Keratinocyte (primary cell): Measurements from ENCODE around the gene HRC. TPM values are rescaled to one million over a fixed set of nuclear protein-coding genes. Genes with fewer than 3 reads are reported as not detected.
"Not testable (repeated sequence)": the region's sequence is repeated elsewhere in the genome, so short reads cannot be mapped to it uniquely, and the experiment has no call there.

Experiments used
- DNase-seq: peaks from one replicate; pipeline ENCODE4 v3.0.0-alpha.2; 2011; ENCODE audit warnings: low read depth, missing footprints, low spot score
- FAIRE-seq: peaks from 2 replicates; lab custom pipeline; 2011; peaks lifted over from hg19 to GRCh38; lab: Jason Lieb, UNC
- H2AFZ ChIP-seq: 2 replicates; pipeline ENCODE4 v1.6.0; 2012; ENCODE audit warnings: low read length, control low read depth, inconsistent platforms; ENCODE audit not compliant: control insufficient read depth
- H3K27ac ChIP-seq: 2 replicates; pipeline ENCODE4 v1.5.1; 2011; ENCODE audit warnings: low read length; ENCODE audit not compliant: control insufficient read depth, insufficient read depth
- H3K27me3 ChIP-seq: 3 replicates; pipeline ENCODE4 v1.6.0; 2011; ENCODE audit warnings: low read length; ENCODE audit not compliant: control insufficient read depth, insufficient read depth; ENCODE audit errors: extremely low read depth
- H3K36me3 ChIP-seq, 2 experiments: 2 replicates in 1 of 2; 3 replicates in 1 of 2; pipeline ENCODE4 v1.5.1; 2011; ENCODE audit warnings: low read length in 2 of 2, mild to moderate bottlenecking in 1 of 2; ENCODE audit not compliant: control insufficient read depth in 2 of 2, insufficient read depth in 2 of 2; ENCODE audit errors: extremely low read depth in 1 of 2
- H3K4me1 ChIP-seq: 3 replicates; pipeline ENCODE4 v1.5.1; 2011; ENCODE audit warnings: low read length; ENCODE audit not compliant: control insufficient read depth, insufficient read depth; ENCODE audit errors: extremely low read depth
- H3K4me2 ChIP-seq: 3 replicates; pipeline ENCODE4 v1.6.0; 2011; ENCODE audit warnings: low read depth, low read length; ENCODE audit not compliant: control insufficient read depth, insufficient read depth; ENCODE audit errors: extremely low read depth
- H3K4me3 ChIP-seq, 3 experiments: fragments of 200-600 bp in 1 of 3; sonication (generic) in 1 of 3; 2 replicates in 2 of 3; 3 replicates in 1 of 3; pipeline ENCODE4 v1.5.1; 2011 to 2016; ENCODE audit warnings: low read length in 3 of 3, mild to moderate bottlenecking in 3 of 3, control low read depth in 2 of 3, inconsistent platforms in 1 of 3, low read depth in 1 of 3, mixed read lengths in 1 of 3, mixed run types in 1 of 3, moderate library complexity in 1 of 3; ENCODE audit not compliant: control insufficient read depth in 2 of 3, insufficient read depth in 2 of 3; ENCODE audit errors: extremely low read depth in 1 of 3
- H3K79me2 ChIP-seq: 2 replicates; pipeline ENCODE4 v1.6.0; 2012; ENCODE audit warnings: low read length; ENCODE audit not compliant: control insufficient read depth, insufficient read depth
- H3K9ac ChIP-seq: 3 replicates; pipeline ENCODE4 v1.6.0; 2011; ENCODE audit warnings: low read length; ENCODE audit not compliant: control insufficient read depth, insufficient read depth; ENCODE audit errors: extremely low read depth
- H3K9me1 ChIP-seq: 3 replicates; pipeline ENCODE4 v1.6.0; 2011; ENCODE audit warnings: low read length; ENCODE audit not compliant: control insufficient read depth, insufficient read depth; ENCODE audit errors: extremely low read depth
- H3K9me3 ChIP-seq: 2 replicates; pipeline ENCODE4 v1.5.1; 2012; ENCODE audit warnings: low read depth, low read length; ENCODE audit not compliant: control insufficient read depth
- H4K20me1 ChIP-seq: 3 replicates; pipeline ENCODE4 v1.6.0; 2011; ENCODE audit warnings: low read length; ENCODE audit not compliant: control insufficient read depth, insufficient read depth; ENCODE audit errors: extremely low read depth
- EZH2 ChIP-seq: IDR thresholded peaks from one replicate; pipeline ENCODE4 v1.6.1; 2012; ENCODE audit warnings: inconsistent platforms, mild to moderate bottlenecking, low read length, moderate library complexity
- dilution Hi-C: fragments of 300-500 bp; cut with MboI; formaldehyde crosslinking; loops from one replicate; pipeline ENCODE4 v1.7.0; 2020; ENCODE audit warnings: low sequenced_read_pairs; ENCODE audit not compliant: extremely low pct_ligation_motif_present
- polyA plus RNA-seq, 5 experiments: library from polyadenylated mRNA; depleted of rRNA in 3 of 5; stranded (reverse) in 3 of 5; stranded (forward) in 1 of 5; unstranded in 1 of 5; fragments of >200 nt; gene quantifications; 1 replicate in 1 of 5; 2 replicates in 3 of 5; 3 replicates in 1 of 5; pipeline versions ENCODE4 v1.2.1 to v1.2.3, GENCODE V29; 2011 to 2012; ENCODE audit warnings: missing spikeins in 2 of 5, low read depth in 1 of 5, low replicate concordance in 1 of 5
- TF ChIP-seq, protein P1 (sequence below), 3 experiments: IDR thresholded peaks in 1 of 3; conservative IDR thresholded peaks in 1 of 3; optimal IDR thresholded peaks in 1 of 3; 2 replicates in 2 of 3; 3 replicates in 1 of 3; pipeline versions ENCODE3 to v1.5.1; 2011; ENCODE audit warnings: low read length in 3 of 3, mild to moderate bottlenecking in 3 of 3, moderate library complexity in 2 of 3, control low read depth in 1 of 3, inconsistent platforms in 1 of 3; ENCODE audit not compliant: insufficient read depth in 2 of 3; ENCODE audit errors: extremely low read depth in 1 of 3

Gene HRC
- polyA plus RNA-seq, 1 donor (not counting 4 experiments of a cell fraction or from before 2014, with no cell fraction given): 0.08 TPM

DNA sequence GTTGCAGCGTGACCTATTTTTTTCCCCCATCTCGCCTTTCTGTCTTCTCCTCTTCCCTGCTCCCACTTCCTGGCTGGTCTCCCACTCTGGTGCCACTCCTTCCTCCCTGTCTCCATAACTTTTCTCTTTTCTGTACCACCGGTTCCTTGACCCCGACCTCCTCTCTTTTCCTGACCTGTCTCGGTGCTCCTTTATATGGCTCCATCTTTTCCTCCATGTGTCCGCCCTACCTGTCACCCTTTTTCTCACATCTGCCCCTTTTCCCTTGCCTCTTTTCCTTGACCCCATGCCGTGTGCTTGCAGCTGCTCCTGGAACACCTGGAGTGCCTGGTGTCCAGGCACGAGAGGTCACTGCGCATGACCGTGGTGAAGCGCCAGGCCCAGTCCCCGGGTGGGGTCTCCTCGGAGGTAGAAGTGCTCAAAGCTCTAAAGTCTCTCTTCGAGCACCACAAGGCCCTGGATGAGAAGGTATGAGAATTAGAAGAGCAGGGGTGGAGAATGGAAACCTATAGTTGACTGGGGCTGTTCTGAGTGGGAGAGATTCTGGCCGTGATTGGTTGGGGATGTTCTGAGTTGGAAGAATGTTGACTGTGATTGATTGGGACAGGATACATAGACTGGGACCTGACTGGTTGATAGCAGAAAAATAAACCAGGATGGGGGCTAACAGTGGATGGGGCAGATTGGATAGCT is 26.5 kb downstream of the HRC start:
- Histone ChIP-seq H3K79me2 (no peaks in the 10 kb centered on the region), H3K4me2 (peak overlapping the region; percentile 33), H3K36me3 (no peaks in the 10 kb centered on the region), H3K4me3 (peak overlapping the region in 1 of 3 experiments; percentile 37), H3K27ac (no peak overlapping the region), H3K27me3 (no peaks in the 10 kb centered on the region), H3K4me1 (peaks cover 4% of the 10 kb centered on the region), H2AFZ (no peak overlapping the region), H3K9me3 (no peaks in the 10 kb centered on the region), H4K20me1 (no peaks in the 10 kb centered on the region), H3K9ac (no peak overlapping the region), H3K9me1 (no peaks in the 10 kb centered on the region)
- TF ChIP-seq, protein P1, sequence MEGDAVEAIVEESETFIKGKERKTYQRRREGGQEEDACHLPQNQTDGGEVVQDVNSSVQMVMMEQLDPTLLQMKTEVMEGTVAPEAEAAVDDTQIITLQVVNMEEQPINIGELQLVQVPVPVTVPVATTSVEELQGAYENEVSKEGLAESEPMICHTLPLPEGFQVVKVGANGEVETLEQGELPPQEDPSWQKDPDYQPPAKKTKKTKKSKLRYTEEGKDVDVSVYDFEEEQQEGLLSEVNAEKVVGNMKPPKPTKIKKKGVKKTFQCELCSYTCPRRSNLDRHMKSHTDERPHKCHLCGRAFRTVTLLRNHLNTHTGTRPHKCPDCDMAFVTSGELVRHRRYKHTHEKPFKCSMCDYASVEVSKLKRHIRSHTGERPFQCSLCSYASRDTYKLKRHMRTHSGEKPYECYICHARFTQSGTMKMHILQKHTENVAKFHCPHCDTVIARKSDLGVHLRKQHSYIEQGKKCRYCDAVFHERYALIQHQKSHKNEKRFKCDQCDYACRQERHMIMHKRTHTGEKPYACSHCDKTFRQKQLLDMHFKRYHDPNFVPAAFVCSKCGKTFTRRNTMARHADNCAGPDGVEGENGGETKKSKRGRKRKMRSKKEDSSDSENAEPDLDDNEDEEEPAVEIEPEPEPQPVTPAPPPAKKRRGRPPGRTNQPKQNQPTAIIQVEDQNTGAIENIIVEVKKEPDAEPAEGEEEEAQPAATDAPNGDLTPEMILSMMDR (optimal IDR thresholded peaks at IDR 0.05 in 1 of 3, IDR thresholded peaks at IDR 0.05 in 1 of 3, conservative IDR thresholded peaks at IDR 0.05 in 1 of 3; ENCODE audit: extremely low read depth in 1 of 3, insufficient read depth in 2 of 3, low read length in 3 of 3): no peak
- no peak for TF ChIP-seq EZH2
- DNase-seq (no peak), FAIRE-seq (no peak)
- dilution Hi-C loops: no loop called here

DNA sequence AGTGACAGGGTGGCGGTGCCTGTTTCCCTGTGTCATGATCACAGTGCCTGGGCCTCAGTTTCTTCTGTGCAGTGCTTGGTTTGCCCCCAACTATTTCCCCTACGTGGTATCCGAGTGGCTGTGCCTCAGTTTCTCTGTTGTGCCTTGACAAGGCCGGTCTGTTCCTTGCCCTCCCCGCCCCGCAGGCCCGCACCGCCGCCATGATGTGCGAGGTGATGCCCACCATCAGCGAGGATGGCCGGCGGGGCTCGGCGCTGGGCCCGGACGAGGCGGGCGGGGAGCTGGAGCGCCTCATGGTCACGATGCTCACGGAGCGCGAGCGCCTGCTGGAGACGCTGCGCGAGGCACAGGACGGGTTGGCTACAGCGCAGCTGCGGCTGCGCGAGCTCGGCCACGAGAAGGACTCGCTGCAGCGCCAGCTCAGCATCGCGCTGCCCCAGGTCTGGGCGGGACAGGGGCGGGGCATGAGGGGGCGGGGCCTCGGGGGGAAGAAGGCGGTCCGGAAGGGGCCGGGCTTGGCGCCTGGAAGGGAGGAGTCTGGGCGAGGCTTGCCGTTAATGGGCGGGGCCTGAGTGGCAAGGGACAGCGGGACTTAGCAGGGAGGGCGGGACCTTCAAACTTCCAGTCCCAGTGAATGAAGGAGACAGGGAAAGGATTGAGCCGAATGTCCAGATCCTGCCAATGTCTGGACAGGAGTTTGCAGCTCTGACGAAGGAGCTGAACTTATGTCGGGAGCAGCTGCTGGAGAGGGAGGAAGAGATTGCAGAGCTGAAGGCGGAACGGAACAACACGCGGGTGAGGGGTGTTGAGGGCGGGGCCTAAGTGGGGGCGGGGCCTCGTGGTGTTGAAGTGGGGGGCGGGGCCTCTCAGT is 27.3 kb downstream of the HRC start:
- Histone ChIP-seq H3K4me2 (peak overlapping the region; percentile 84), H3K79me2 (no peaks in the 10 kb centered on the region), H3K4me3 (peak overlapping the region; percentile 37 to 73 (median 53)), H3K4me1 (peaks cover 4% of the 10 kb centered on the region), H3K9me3 (no peaks in the 10 kb centered on the region), H4K20me1 (no peaks in the 10 kb centered on the region), H2AFZ (peak overlapping the region; percentile 99), H3K36me3 (no peaks in the 10 kb centered on the region), H3K27me3 (no peaks in the 10 kb centered on the region), H3K9me1 (no peaks in the 10 kb centered on the region), H3K9ac (peak overlapping the region; percentile 22), H3K27ac (no peak overlapping the region)
- dilution Hi-C loops: no loop called here
- DNase-seq: peak; percentile 90
- FAIRE-seq: peak; percentile 5
- no peak for TF ChIP-seq EZH2
- TF ChIP-seq, protein P1 (optimal IDR thresholded peaks at IDR 0.05 in 1 of 3, IDR thresholded peaks at IDR 0.05 in 1 of 3, conservative IDR thresholded peaks at IDR 0.05 in 1 of 3; ENCODE audit: extremely low read depth in 1 of 3, insufficient read depth in 2 of 3, low read length in 3 of 3): peak in 2 of 3 experiments; percentile 22 to 37

DNA sequence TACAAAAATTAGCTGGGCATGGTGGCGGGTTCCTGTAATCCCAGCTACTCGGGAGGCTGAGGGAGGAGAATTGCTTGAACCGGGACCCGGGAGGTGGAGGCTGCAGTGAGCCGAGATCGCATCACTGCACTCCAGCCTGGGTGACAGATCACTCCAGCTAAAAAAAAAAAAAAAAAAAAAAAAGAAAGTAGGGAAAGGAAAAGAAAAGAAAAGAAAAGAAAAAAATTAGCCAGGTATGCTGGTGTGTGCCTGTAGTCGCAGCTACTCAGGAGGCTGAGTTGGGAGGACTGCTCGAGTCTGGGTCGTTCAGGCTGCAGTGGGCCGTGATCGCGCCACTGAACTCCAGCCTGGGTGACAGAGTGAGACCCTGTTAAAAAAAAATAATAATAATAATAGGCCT is 28.0 kb downstream of the HRC start:
- H3K4me1 ChIP-seq, H3K9me3 ChIP-seq, H3K27me3 ChIP-seq, H3K4me3 ChIP-seq, H3K27ac ChIP-seq, H3K9me1 ChIP-seq, DNase-seq, H3K36me3 ChIP-seq, H2AFZ ChIP-seq, H3K79me2 ChIP-seq, dilution Hi-C loops, FAIRE-seq, H3K4me2 ChIP-seq, H3K9ac ChIP-seq, H4K20me1 ChIP-seq: not testable (repeated sequence)
